ENCODE measurements around the gene HSPA12A. TPM values are rescaled to one million over a fixed set of nuclear protein-coding genes. Genes with fewer than 3 reads are reported as not detected.

Gene HSPA12A
- polyA plus RNA-seq, 1 experiment: 20.5 TPM

GRCh38 chr10:116722736-116723427 lies 19.5 kb downstream of the HSPA12A start:
- no peak for TF ChIP-seq CTCF (IDR thresholded peaks at IDR 0.05; ENCODE audit: low read depth, low read length)
- no peaks in the 10 kb centered on the region for H3K27me3 ChIP-seq (ENCODE audit: control insufficient read depth, insufficient read depth, low read length)
- H3K27ac ChIP-seq (ENCODE audit: low read depth, low read length): no peak overlapping the region
- ChIA-PET POLR2A (interaction anchor here (1.4 kb wide), 1 partner anchor 15 kb away, joined by 3 read pairs; no protein-coding TSS in a partner anchor), CTCF (interaction anchor here (0.5 to 2.4 kb wide), 2 partner anchors 11 to 65 kb away, joined by 3 to 13 read pairs; no protein-coding TSS in a partner anchor)
- DNase-seq (ENCODE audit: low read depth, low spot score): no peak
- no peaks in the 10 kb centered on the region for H3K9me3 ChIP-seq (ENCODE audit: control insufficient read depth, insufficient read depth, low read length)
- no peak overlapping the region for H3K4me3 ChIP-seq (ENCODE audit: low read depth, low read length)

- no peak for DNase-seq (ENCODE audit: low read depth, low spot score)
- CTCF ChIA-PET: interaction anchor here (2.4 kb wide), 1 partner anchor 66 kb away, joined by 13 read pairs; no protein-coding TSS in a partner anchor
- Histone ChIP-seq H3K27me3 (ENCODE audit: control insufficient read depth, insufficient read depth, low read length) (no peaks in the 10 kb centered on the region), H3K4me3 (ENCODE audit: low read depth, low read length) (no peak overlapping the region), H3K27ac (ENCODE audit: low read depth, low read length) (peak overlapping the region; percentile 68), H3K9me3 (ENCODE audit: control insufficient read depth, insufficient read depth, low read length) (no peaks in the 10 kb centered on the region)
- TF ChIP-seq CTCF (IDR thresholded peaks at IDR 0.05; ENCODE audit: low read depth, low read length): no peak
- POLR2A ChIA-PET: interaction anchor here (1.0 to 1.4 kb wide), 2 partner anchors 16 to 33 kb away, joined by 3 to 4 read pairs; no protein-coding TSS in a partner anchor
Measured at GRCh38 chr10:116721547-116722392, 20.6 kb downstream of the HSPA12A start.

GRCh38 chr10:116720668-116721546 lies 21.5 kb downstream of the HSPA12A start:
- no peak overlapping the region for H3K4me3 ChIP-seq (ENCODE audit: low read depth, low read length)
- no peak for DNase-seq (ENCODE audit: low read depth, low spot score)
- POLR2A ChIA-PET: interaction anchor here (1.0 kb wide), 1 partner anchor 32 kb away, joined by 4 read pairs; no protein-coding TSS in a partner anchor
- no peak overlapping the region for H3K27ac ChIP-seq (ENCODE audit: low read depth, low read length)
- H3K27me3 ChIP-seq (ENCODE audit: control insufficient read depth, insufficient read depth, low read length): no peaks in the 10 kb centered on the region
- no peak for TF ChIP-seq CTCF (IDR thresholded peaks at IDR 0.05; ENCODE audit: low read depth, low read length)
- no peaks in the 10 kb centered on the region for H3K9me3 ChIP-seq (ENCODE audit: control insufficient read depth, insufficient read depth, low read length)
- CTCF ChIA-PET: interaction anchor here (1.0 to 2.4 kb wide), 2 partner anchors 66 to 67 kb away, joined by 4 to 13 read pairs; no protein-coding TSS in a partner anchor

GRCh38 chr10:116720241-116720643 lies 22.1 kb downstream of the HSPA12A start:
- no peak for TF ChIP-seq CTCF (IDR thresholded peaks at IDR 0.05; ENCODE audit: low read depth, low read length)
- no peaks in the 10 kb centered on the region for H3K9me3 ChIP-seq (ENCODE audit: control insufficient read depth, insufficient read depth, low read length)
- DNase-seq (ENCODE audit: low read depth, low spot score): no peak
- no peak overlapping the region for H3K27ac ChIP-seq (ENCODE audit: low read depth, low read length)
- H3K27me3 ChIP-seq (ENCODE audit: control insufficient read depth, insufficient read depth, low read length): no peaks in the 10 kb centered on the region
- POLR2A ChIA-PET: no interaction called here
- no peak overlapping the region for H3K4me3 ChIP-seq (ENCODE audit: low read depth, low read length)
- CTCF ChIA-PET: interaction anchor here (1.0 kb wide), 1 partner anchor 67 kb away, joined by 4 read pairs; no protein-coding TSS in a partner anchor
